OCI-LY7 (cell line): ENCODE results near the gene ACOT11. TPM values are rescaled to one million over a fixed set of nuclear protein-coding genes. Genes with fewer than 3 reads are reported as not detected.

Experiments
- BruUV-seq: library from RNA; stranded (reverse); fragments of 400-500 nt; replicated peaks from 2 replicates; lab custom pipeline; 2021; lab: Mats Ljungman, UMichigan
- CTCF ChIA-PET: fragments of 300-600 bp; sonication (Branson Sonifier 250); formaldehyde crosslinking; loops from one replicate; lab custom pipeline; 2022; ENCODE audit warnings: antibody characterized with exemption; ENCODE audit not compliant: unreplicated experiment; lab: Charles Lee
- POLR2A ChIA-PET: fragments of 300-600 bp; sonication (Branson Sonifier 250); formaldehyde crosslinking; loops from one replicate; lab custom pipeline; 2022; ENCODE audit warnings: antibody characterized with exemption; lab: Charles Lee
- DNase-seq: peaks from one replicate; pipeline ENCODE4 v3.0.0-alpha.2; 2015; ENCODE audit warnings: low spot score
- H2AFZ ChIP-seq: fragments of 200-600 bp; sonication (generic), shearing (Covaris generic); 2 replicates; pipeline ENCODE4 v1.6.1; 2014; ENCODE audit warnings: mild to moderate bottlenecking, antibody characterized with exemption, low read length, moderate library complexity
- H3K27ac ChIP-seq: fragments of 200-600 bp; sonication (generic); 2 replicates; pipeline ENCODE4 v1.5.1; 2014; ENCODE audit warnings: mixed run types, low read depth, mild to moderate bottlenecking, moderate library complexity, low read length, inconsistent platforms; ENCODE audit not compliant: poor library complexity, severe bottlenecking
- H3K36me3 ChIP-seq: fragments of 200-600 bp; sonication (generic); 2 replicates; pipeline ENCODE4 v1.6.1; 2014; ENCODE audit warnings: mild to moderate bottlenecking, antibody characterized with exemption, low read length, moderate library complexity, mixed read lengths; ENCODE audit not compliant: insufficient read depth
- H3K4me1 ChIP-seq: fragments of 200-600 bp; sonication (generic); 2 replicates; pipeline ENCODE4 v1.5.1; 2014; ENCODE audit warnings: mild to moderate bottlenecking, low read length; ENCODE audit not compliant: insufficient read depth, poor library complexity, severe bottlenecking
- H3K4me2 ChIP-seq: fragments of 200-600 bp; sonication (generic); 2 replicates; pipeline ENCODE4 v1.6.1; 2014; ENCODE audit warnings: mild to moderate bottlenecking, low read length
- H3K4me3 ChIP-seq: fragments of 200-600 bp; sonication (generic); 2 replicates; pipeline ENCODE4 v1.5.1; 2014; ENCODE audit warnings: mild to moderate bottlenecking, low read depth, low read length; ENCODE audit not compliant: poor library complexity, severe bottlenecking
- H3K79me2 ChIP-seq: fragments of 200-600 bp; sonication (generic); 2 replicates; pipeline ENCODE4 v1.6.1; 2016; ENCODE audit warnings: low read depth, mild to moderate bottlenecking, low read length, moderate library complexity, mixed read lengths; ENCODE audit not compliant: insufficient read depth
- H3K9me2 ChIP-seq: fragments of 200-600 bp; sonication (generic); 2 replicates; pipeline ENCODE4 v1.6.1; 2016; ENCODE audit warnings: mild to moderate bottlenecking, low read length, mixed read lengths; ENCODE audit not compliant: insufficient read depth
- H3K9me3 ChIP-seq: fragments of 200-600 bp; sonication (generic); 2 replicates; pipeline ENCODE4 v1.6.1; 2014; ENCODE audit warnings: mild to moderate bottlenecking, mixed run types, low read length, mixed read lengths
- H4K20me1 ChIP-seq: fragments of 200-600 bp; sonication (generic); 2 replicates; pipeline ENCODE4 v1.6.1; 2014; ENCODE audit warnings: mild to moderate bottlenecking, antibody characterized with exemption, low read length, moderate library complexity, mixed read lengths; ENCODE audit not compliant: insufficient read depth
- CTCF ChIP-seq: fragments of 200-600 bp; sonication (generic); conservative IDR thresholded peaks from 2 replicates; pipeline ENCODE4 v1.5.1; 2014; ENCODE audit warnings: mild to moderate bottlenecking, antibody characterized with exemption, low read length, moderate library complexity, mixed read lengths
- EZH2phosphoT487 ChIP-seq: fragments of 200-600 bp; sonication (generic); IDR thresholded peaks from 2 replicates; pipeline ENCODE4 v1.6.1; 2018; ENCODE audit warnings: low read depth, borderline replicate concordance, mild to moderate bottlenecking, mixed run types, antibody characterized with exemption, low read length, moderate library complexity, mixed read lengths
- intact Hi-C: fragments of 100-400 bp; cut with micrococcal nuclease; formaldehyde crosslinking; loops from one replicate; pipeline ENCODE4 v1.10.0; 2022; ENCODE audit not compliant: unreplicated experiment
- total RNA-seq, 2 experiments: library from RNA; depleted of rRNA in 1 of 2; stranded (reverse); fragments of >200 nt in 1 of 2; shearing (Covaris generic) in 1 of 2; gene quantifications; 2 replicates each; pipeline ENCODE4 v1.2.3, GENCODE V29; 2014 to 2022

The ACOT11 gene
- total RNA-seq, 2 experiments from 2014 or later = not detected

- BruUV-seq = no TSS peak
- DNase-seq = no peak
- no peak for TF ChIP-seq CTCF
- TF ChIP-seq EZH2phosphoT487 = no peak
These were observed 4.1 kb upstream of the ACOT11 start for GRCh38 chr1:54543729-54544496.

GRCh38 chr1:54545916-54546635 lies 2.0 kb upstream of the ACOT11 start:
- Histone ChIP-seq H3K27ac (no peak overlapping the region), H2AFZ (no peak overlapping the region), H3K4me3 (no peak overlapping the region), H3K36me3 (no peaks in the 10 kb centered on the region), H3K4me2 (no peak overlapping the region), H3K9me2 (no peaks in the 10 kb centered on the region), H4K20me1 (no peaks in the 10 kb centered on the region), H3K4me1 (no peaks in the 10 kb centered on the region), H3K9me3 (no peaks in the 10 kb centered on the region), H3K79me2 (no peaks in the 10 kb centered on the region)
- no TSS peak for BruUV-seq
- CTCF ChIA-PET = no interaction called here
- POLR2A ChIA-PET = no interaction called here
- DNase-seq = no peak
- TF ChIP-seq EZH2phosphoT487 (no peak), CTCF (no peak)
- intact Hi-C loops = no loop called here

More at GRCh38 chr1:54543729-54544496, 4.1 kb upstream of the ACOT11 start:
- Histone ChIP-seq H3K9me3 (no peaks in the 10 kb centered on the region), H3K9me2 (no peaks in the 10 kb centered on the region), H3K4me1 (no peaks in the 10 kb centered on the region), H3K27ac (no peak overlapping the region), H2AFZ (no peak overlapping the region), H3K4me2 (no peak overlapping the region), H4K20me1 (no peaks in the 10 kb centered on the region), H3K4me3 (no peak overlapping the region), H3K36me3 (no peaks in the 10 kb centered on the region), H3K79me2 (no peaks in the 10 kb centered on the region)
- POLR2A ChIA-PET = no interaction called here
- CTCF ChIA-PET = no interaction called here
- intact Hi-C loops = no loop called here
